Central memory CD4-positive, alpha-beta T cell (primary cell): ENCODE data around the gene DAGLA.
"Not testable (repeated sequence)": the region's sequence is repeated elsewhere in the genome, so short reads cannot be mapped to it uniquely, and the experiment has no call there.

Source experiments
- DNase-seq: peaks from one replicate; pipeline ENCODE4 v3.0.0; 2022

DAGLA gene

DNA sequence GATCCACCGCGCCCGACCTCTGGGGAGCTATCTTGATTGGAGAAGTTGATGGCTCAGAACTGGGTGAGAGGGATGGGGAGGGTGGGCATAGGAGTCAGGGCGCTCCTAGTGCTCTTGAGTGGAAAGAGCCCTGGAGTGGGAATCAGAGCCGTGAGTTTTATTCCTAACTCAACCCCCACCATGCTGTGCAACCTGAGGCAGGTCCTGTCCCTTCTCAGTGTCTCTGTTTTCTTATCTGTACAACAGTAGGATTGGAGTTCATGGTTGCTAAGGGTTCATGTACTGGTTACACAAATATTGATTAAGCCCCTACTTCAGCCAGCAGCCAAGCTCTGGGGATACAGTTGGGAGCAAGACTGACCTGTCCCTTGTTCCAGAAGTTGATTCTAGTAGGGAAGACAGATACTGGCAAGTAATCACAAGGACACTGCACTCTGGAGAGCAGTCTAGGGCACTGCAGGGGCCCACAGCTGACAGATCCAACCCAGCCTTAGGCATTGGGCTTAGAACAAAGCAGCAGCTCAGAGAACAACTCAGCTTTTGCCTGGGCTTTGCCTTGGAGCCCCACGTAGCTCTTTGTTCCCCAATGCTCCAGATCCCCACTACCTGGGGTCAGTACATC, 12.4 kb upstream of the DAGLA start:
- no peak for DNase-seq

DNA sequence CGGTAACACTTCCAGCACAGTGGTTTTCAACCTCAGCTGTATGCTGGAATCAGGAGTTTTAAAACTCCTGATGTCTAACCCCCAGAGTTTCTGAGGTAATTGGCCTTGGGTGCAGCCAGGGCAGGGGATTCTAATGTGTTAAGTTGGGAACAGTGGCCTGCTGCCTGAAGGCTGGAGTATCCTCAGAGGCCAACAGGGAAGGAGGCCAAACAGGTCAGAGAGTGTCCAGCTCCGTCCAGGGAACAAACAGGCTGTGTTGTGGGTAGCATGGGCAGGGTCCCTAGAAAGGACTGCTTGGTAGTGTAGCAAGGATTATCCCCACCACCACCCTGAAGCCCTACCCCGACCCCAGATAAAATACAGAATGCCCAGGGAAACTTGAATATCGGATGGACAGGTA, 10.8 kb upstream of the DAGLA start:
- DNase-seq: no peak

DNA sequence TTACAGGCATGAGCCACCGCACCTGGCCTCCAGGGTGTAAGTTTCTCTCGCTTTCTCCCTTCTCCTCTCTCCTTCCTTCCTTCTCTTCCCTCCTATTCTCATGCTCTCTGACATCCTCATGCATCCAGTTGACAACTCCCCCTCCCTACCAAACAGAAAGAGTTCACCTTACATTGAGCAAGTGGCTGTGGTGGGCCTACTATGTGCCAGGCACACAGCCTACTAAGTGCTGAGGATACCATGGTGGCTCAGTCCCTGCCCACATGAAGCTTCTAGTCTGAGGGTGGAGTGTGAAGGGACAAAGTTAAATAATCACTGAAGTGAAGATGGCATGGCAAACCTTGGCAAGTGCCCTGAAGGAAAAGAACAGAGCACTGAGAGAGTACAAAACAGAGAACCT, 9.6 kb upstream of the DAGLA start:
- DNase-seq: no peak

DNA sequence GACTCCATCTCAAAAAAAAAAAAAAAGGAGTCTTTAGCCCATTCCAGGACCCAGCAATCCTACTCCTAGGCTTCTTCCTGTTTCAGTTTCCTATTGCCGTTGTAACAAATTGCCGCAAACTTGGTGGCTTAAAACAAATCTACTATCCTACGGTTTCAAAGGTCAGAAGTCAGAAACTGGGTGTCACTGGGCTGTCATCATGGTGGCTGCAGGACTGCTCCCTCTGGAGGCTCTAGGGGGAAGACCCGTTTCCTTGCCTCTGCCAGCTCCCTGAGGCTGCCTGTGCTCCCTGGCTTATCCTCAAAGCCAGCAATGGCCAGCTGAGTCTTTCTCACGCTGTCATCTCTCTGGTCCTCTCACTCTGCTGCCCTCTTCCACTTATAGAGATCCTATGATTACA, 8.7 kb upstream of the DAGLA start:
- no peak for DNase-seq

DNA sequence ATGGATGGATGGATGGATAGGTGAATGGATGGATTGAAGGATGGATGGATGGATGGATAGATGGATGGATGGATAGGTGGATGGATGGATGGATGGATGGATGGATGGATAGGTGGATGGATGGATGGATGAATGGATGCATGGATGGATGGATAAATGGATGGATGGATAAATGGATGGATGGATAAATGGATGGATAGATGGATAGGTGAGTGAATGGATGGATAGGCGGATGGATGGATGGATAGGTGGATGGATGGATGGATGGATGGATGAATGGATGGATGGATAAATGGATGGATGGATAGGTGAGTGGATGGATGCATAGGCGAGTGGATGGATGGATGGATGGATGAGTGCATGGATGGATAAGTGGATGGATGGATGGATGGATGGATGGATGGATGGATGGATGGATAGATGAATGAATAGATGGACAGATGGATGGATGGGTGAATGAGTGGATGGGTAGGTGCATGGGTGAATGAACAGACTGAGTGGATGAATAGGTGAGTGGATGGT, 6.2 kb upstream of the DAGLA start:
- not testable (repeated sequence) for DNase-seq

DNA sequence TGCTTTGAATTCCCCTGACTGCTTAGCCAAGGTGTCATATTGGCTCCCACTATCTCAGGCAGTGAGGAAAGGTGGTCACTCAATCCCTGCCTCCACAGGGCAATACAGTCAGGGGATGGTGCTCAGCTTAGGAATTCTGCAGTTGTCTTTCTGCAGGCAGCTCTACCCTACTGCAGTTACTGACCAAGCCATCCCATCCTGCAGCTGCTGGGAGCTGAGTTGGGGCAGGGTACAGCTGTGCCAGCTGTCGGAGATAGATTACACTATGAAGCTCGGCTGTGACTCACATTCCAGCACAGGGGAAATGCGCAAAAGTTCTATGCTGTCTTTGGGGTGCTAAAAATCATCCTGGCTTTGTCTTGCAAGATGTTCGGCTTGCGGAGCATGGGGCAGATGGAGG, 4.4 kb upstream of the DAGLA start:
- DNase-seq: no peak

DNA sequence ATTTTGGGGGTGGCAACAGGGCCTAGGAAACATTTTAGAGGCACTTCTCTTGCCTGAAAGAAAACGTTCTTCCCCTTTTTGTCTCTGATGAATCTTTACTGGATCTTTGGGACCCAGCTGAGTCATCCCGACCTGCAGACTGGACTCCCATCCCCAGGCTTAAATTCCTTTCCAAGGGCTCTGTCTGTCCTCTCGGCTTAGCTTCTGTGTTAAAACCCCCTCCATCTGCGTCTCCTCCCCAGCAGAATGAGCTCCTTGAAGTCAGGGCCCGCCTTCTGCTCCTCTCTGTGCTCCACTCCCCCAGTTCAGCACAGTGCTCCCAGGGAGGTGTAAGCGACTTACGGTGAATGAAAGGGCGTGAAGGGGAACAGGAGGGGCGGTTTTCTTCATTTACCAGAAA, 895 bp upstream of the DAGLA start:
- no peak for DNase-seq

DNA sequence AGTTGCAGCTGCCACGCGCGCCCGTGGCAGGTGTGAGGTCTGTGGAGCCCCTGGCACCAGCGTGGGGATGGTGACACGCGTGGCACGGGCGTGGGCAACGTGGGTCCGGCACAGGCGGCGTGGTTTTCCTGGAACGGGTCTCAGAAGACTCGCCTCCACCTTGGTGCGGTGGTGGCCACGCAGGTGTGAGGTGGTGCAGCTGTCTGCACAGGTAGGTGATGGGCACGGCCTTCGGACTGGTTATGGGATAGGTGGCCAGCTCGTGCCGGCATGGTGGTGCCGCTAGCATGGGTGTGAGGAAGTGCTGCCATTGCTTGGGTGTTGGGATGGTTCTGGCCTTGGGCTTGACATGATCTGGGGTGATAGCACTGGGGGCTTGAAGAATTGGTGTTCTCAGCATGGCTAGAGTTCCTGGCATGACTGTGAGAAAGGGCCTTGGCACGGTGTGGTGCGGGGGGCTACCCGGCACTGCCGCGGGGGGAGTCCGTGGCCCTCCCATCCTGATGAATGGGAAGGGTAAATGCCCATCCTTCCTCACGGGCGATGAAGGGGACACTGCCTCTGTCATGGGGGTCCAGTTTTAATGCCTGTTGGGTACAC, 531 bp downstream of the DAGLA start:
- no peak for DNase-seq

DNA sequence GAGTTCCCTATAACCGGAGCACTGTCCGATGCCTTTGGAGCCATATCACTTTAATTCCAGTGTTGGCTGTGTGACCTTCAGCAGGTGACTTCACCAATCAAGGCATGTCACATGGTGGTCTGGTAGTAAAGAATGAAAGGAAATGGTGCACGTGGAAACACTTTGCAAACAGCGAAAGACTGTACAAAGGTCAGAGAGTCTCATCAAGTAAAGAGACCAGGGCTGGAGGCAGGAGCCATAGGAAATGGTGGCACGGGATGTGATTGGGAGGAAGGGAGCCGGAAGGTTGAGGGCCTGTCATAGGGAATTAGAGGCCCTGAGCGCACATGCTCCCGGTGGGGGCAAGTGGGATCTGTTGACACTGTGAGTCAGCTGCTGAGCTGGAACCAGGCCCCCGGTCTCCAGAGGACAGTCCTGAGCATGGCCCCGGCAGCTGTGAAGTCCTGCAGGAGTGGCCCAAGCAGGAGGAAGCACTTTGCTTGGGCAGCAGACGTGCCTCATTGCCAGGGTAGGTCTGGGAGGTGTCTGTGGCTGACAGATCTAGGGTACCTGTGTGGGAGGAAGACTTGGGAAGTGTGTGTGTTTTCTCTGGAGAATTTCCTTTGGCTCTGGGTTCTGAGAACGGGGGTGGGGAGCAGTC, 2.0 kb downstream of the DAGLA start:
- no peak for DNase-seq

DNA sequence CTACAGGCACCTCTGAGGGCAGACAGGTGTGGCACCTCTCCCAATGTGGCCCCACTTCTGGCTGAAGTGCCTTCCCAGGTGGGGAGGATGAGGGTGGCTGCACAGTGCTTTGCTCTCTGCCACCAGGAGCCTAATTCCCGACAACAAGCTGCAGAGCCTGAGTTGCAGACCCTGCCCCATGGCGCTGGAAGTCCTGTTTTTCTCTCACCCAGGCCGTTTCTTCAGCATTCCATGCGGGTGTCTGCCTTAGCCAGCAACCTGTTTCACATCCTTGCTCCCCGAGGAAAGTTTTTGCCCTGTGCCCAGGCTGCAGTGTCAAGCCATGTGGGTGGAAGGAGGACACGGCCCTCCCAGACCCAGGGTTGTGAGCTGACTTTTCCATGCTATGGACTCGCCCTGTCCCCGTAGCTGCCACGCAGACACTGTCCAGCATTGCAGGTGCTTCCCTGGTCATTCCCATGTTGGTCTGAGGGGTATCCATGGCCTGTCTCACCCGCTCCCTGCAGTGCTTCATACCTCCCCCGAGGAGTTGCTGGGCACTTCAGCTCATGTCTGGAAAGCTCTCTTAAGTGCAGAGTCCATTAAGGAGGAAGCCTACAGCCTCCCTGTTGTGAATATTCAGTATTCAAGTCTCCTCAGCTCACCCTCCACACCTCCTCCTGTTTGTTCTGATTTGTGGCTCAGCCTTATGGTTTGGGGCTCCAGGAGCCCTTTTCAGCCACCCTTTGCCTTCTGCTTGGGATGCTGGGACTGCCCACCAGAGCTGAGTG, 2.9 kb downstream of the DAGLA start:
- DNase-seq: no peak

DNA sequence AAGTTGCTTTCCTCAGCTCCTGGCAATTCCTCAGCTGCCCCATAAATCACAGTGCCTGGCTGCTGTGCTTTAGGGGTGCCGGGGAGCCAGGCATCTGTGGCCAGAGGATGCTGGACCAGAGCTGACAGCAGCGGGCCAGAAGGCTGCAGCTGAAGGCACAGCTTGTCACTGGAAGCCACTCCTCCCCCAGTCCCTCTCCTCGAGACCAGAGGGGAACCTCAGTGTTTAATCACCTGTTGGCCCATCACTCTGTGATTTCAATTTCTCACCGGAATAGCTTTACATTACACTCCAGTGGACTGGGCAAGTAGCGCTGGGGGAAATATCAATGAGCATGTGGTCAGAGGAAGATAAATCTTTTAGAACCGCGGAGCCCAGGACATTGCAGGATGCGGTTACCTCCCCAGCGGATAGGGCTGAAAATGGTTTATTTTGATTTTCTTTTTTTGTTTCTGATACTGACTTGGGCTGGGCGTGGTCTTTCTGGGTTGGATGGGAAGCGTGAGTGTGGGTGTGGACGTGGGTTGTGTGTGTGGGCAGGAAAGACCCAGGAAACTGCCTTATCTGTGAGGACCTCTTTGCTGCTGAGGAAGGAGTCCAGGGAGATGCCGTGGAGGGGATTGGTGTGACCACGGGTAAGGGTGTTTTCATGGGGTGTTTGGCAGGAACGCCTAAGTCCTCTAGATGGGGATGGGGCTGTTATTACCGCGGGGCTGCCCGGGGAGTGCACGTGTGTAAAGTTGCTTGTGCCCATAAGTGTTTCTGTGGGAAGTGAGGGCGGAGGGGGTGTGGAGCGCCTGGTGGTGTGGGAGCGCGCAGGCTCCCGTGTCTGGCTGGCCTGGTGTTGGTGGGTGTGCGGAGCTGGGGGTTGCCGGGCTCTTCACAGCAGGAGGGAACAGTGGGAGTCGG, 4.0 kb downstream of the DAGLA start:
- peak; percentile 60 for DNase-seq

DNA sequence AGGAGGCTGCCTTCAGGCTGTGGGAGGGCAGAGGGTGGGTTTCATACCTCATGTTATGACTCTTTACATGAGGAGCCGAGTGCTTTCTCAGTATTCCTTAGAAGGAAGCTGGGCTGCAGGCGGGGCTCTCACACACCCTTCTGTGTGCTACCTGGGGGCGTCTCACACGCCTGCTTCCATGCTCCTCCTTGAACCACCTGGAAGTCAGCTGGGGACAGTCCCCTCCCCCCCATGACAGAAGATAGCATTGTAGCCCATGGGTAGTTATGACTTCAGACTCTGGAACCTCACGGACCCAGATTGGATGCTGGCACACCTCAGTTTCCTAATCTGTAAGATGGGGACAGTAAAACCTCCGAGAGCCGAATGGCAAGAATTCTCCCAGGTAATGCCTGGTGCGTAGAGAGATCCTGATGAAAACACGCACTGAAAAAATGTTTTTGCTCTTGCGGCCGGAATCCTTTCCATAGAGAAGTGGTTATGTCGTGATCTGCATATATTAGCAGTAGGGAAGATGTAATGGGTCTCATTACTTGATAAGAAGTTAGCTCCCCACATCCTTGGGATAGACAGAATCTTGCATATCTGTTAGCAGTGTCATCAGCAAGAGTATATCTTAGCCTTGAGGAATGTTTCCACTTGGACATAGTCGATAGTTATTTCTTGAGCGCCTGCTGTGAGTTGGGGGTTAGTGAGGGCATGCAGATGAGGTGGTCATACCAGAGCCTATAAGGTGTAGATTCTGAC, 4.9 kb downstream of the DAGLA start:
- DNase-seq: no peak

DNA sequence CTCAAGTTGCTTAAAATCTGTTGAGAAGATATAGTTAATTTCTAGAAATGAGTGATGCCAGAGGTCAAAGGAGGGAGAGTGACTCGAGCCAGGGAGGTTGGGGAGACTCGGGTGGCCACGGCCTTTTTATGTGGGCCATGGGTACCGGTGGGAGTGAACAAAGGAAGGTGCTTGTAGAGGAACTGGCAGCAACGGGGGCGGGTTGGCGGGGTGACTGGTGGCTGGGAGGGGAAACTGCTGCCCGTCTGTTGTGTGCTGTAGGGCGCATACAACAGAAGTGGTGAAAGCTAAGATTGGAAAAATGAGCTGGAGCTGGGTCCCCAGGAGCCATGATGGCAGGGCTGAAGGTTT, 5.4 kb downstream of the DAGLA start:
- no peak for DNase-seq

DNA sequence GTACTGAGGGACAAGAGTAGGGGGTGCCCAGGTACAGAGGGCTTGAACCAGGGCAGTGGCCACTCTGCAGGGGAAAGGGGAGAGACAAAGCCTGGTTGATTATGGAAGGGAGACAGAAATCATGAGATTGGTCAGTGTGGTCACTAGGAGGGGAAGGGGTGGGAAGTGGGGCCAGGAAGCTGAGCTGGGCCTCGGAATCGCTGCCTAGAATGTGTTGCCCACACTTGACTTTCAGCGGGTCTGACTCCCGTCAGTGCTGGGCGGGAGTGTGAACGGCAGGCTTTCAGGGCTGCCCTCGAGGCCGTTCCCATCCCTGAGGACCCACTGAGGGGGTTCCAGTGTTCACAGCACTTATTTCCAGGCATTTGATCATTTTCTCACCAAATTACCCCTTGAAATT, 5.9 kb downstream of the DAGLA start:
- DNase-seq: no peak

DNA sequence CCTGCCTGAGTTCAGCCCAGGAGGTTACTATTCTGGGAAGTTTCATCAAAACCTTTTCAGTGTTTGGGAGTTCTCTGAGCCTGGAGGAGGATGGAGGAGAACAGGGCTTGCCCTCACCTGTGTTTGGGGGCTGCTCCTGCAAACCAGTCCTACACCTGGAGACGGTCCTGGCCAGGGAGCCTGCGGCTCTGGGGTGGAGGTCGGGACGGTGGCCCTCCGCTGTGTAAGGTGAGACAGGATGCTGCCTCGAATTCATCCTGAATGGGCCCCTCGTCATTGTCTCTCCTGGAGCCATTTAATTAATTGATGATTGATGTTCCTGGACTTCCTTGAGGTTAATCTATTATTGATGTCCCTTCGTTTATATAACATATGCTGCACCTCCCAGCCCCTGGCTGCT, 6.3 kb downstream of the DAGLA start:
- DNase-seq: no peak

DNA sequence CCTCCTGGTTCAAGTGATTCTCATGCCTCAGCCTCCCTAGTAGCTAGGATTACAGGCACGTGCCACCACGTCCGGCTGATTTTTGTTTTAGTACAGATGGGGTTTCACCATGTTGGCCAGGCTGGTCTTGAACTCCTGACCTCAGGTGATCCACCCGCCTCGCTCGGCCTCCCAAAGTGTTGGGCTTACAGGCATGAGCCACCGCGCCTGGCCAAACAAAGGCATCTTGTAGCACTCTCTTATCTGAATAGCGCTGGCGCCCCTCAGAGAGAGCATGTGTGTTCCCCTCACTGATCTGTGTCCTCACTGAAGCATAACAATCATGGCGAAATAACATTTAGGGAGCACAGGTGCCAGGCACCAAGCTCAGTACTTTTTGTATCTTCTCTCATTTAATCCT, 7.2 kb downstream of the DAGLA start:
- no peak for DNase-seq

DNA sequence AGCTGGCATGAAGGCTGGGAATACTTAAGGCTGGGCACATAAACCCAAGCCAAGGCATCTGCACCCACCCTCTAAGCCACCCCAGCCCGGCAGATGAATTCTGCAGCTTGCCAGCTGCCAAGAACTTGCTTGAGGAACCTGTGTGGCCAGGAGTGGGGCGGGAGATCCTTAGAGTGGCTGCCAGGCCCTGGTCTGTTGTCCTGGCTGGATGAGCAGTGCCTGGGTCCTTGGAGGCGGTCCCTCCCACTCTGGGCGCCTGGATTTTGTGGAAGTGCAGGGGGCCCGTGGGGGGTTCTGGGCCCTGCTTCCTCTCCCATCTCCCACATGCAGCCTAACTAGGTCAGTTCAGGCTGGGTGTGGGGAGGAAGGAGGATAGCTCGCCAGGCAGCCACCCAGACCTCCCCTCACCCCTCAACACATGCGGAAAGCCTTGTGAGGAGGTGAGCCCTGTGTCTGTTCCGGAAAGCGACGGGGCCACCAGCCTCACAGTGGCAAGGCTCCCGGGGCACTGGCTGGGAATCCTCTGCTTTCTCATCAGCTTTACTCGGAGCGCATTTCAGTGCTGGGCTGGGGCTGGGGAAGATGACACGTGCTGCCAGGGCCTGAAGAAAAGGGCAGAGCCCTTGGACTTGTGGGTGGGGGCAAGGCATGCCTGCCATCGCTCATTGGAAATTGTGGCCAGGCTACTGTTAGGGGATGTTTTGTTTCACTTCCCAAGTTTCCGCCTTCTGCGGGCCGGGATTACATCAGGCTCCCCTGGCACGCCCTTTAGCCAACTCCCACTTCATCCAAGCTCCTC, 8.4 kb downstream of the DAGLA start:
- no peak for DNase-seq

DNA sequence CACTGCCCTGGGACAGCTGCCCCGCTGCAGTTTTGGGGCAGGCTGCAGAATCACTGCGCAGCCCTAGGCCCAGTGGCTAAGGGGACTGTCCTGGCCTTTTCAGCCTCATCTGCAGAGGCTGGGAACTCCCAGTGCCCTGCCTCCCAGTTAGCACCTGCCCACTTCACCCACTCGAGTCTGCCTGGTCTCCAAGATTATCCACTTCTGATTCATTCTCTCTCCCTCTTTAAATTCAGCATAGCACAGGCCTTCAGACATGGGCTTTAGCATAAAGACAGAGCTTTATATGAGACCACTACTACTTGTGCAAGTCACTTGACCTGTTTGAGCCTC, 8.9 kb downstream of the DAGLA start:
- no peak for DNase-seq

DNA sequence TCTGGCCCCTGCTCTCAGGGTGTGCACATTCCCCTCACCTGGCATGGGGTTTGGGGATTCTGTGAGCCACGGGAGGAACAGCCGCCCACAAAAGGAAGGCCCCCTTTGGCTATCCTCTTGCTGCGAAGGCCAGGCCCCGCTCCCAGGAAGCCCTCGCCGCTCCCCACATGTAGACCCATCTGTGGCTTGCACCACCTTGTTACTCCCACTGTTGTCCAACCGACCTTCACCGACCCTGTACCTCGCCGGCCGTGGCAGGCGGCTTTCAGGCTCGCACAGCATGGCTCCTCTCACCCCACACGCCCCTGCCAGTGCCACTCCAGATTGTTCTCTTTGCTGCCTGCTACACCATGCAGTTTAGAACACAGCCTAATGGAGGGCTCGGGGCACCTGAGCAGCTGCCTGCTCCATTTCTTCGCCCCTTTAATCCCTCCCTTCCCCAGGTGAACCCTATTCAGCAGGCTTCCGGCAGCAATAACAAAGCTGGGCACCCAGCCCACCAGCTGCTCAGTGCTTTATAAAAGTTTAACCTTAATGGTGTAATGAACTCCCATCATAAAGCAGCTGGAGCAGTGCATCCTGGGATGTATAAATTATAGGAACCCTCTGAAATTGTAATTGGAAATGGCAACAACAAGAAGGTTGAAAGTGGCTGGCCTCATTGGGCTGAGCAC, 10.7 kb downstream of the DAGLA start:
- no peak for DNase-seq

DNA sequence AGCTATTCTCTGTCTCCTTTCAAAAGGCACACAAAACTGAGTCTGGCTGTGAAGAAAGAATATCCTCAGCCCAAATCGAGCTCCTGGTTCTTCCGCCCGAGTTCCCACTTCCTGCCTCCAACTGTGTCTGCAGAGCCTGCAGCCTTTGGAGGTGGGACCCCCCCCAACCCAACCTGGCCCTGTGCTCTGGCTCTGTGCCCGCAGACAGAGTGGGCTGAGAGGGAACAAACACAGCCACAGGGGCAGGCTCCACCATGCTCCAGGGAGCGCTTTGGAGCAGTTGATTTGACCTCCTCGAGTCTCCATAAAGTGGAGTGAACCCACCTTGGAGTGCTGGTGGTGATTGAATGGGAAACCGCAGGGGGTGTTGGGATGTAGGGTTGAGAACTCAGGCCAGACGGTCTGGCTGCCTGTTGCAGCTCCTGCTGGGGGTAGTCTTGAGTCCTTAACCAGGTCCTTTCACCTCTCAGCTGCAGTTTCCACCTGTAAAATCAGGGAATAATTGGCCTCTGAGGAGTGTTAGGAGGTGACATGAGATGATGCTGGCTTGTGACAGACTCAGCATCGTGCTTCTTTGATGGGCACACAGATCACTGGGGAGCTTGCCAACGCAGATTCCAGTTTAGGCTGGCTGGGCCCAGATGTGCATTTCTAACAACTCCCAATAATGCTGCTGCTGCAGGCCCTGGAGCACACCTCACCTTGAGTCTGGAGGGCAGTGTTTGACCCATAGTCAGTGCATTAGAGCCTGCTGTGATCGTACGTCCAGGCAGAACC, 11.4 kb downstream of the DAGLA start:
- no peak for DNase-seq
